ES-I3 (cell line): ENCODE results near the gene NLRP1.

ENCODE experiments used
- H3K36me3 ChIP-seq: 2 replicates; pipeline ENCODE4 v1.6.1; 2013; ENCODE audit warnings: mild to moderate bottlenecking, low read length, control low read depth, moderate library complexity; ENCODE audit not compliant: insufficient read depth
- H3K4me1 ChIP-seq: 2 replicates; pipeline ENCODE4 v1.6.1; 2013; ENCODE audit warnings: mild to moderate bottlenecking, control low read depth, low read length; ENCODE audit not compliant: insufficient read depth
- H3K9ac ChIP-seq: 2 replicates; pipeline ENCODE4 v1.6.1; 2013; ENCODE audit warnings: low read depth, mild to moderate bottlenecking, low read length, moderate library complexity
- H3K9me3 ChIP-seq: 2 replicates; pipeline ENCODE4 v1.6.1; 2013; ENCODE audit warnings: mild to moderate bottlenecking, low read length, moderate library complexity; ENCODE audit not compliant: control insufficient read depth, insufficient read depth

Gene NLRP1

DNA sequence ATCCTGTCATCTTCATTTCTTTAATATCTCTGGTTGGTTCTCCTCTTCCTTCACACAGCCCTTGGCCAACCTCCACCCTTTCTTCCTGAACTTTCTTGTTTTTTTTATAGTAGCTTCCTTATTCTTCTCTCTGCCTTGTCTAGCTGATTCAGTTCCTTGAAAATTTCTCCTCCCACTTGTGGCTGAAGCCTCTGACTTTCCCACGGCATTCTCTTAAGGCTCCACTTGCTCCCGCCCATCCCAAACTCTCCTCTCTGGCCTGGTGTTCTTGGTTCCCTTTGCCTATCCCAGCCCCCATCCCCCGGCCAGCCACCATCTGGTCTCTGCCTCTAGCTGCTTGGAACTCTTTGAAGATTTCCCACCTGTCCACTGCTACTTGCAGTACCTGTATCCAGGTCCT lies 29.1 kb downstream of the NLRP1 start:
- no peak overlapping the region for H3K9ac ChIP-seq
- H3K36me3 ChIP-seq: no peaks in the 10 kb centered on the region
- H3K4me1 ChIP-seq: no peaks in the 10 kb centered on the region
- H3K9me3 ChIP-seq: no peaks in the 10 kb centered on the region

DNA sequence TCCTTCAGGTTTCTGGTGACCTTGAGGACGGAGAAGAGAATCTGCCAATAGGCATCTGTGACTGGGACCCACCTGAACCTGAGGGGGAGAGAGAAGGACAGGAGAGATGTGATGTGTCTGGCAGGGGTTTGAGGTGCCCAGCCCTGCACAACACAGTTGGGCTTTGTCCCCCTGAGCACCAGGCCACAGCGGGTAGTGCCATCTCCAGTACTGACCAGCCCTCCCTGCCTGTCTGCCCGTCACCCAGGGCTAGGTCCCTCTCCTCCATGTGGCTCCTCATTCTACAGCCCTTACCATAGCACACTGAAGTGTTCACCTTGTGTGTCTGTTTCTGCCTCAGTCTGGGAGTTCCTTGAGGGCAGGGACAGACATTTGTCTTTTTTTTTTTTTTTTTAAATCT lies 30.8 kb downstream of the NLRP1 start:
- no peaks in the 10 kb centered on the region for H3K9me3 ChIP-seq
- no peaks in the 10 kb centered on the region for H3K36me3 ChIP-seq
- no peaks in the 10 kb centered on the region for H3K4me1 ChIP-seq
- H3K9ac ChIP-seq: no peak overlapping the region

DNA sequence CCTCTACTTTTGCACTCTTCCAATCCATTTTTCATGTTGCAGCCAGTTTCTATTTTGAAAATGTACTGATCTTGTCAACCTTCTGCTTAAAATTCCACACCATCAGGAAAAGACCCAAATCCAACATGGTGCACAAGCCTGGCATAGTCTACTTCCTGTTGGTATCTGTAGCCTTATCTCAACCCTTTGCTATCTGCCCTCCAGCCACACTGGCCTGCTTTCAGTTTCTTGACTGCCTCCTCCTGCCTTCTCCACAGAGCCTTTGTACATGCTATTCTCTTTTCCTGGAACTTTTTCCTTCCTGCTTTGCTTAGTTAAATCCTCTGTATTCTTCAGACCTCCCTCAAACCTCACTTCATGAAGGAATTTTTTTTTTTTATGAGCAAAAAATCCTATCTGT lies 31.5 kb downstream of the NLRP1 start:
- H3K9ac ChIP-seq: no peak overlapping the region
- H3K36me3 ChIP-seq: no peaks in the 10 kb centered on the region
- H3K4me1 ChIP-seq: no peaks in the 10 kb centered on the region
- no peaks in the 10 kb centered on the region for H3K9me3 ChIP-seq

DNA sequence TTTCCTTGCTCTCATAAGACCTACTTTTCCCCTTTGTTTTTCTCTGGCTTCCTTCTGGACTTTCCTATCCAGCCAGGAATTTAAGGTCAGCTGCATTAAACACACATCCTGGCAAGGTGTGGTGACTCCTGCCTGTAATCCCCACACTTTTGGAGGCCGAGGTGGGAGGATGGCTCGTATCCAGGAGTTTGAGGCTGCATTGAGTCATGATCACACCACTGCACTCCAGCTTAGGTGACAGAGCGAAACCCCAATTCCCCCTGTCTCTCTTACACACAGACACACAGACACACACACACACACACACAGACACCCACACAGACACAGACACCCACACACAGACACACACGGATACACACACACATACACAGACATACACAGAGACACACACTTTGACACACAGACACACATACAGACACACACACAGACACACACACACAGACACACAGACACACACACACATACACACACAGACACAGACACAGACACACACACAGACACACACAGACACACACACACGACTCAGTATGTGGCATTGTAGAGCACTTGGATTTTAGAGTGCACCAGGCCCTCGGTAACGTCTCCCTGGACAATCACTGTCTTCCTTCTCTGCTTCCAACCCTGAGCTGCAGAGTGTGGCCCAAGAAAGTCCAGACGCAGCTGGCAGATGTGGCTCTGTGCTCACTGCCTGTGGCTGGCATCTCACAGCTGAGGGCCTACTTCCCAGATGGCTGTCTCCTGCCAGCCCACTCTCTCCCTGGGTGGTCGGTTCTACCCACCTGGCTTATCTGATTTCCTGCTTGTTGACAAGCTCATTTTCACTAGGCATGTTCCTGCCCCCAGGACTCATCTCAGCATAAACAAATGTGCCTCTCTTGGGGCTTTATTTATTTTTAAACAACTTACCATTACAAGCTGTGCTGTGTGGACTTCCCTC lies 39.0 kb downstream of the NLRP1 start:
- H3K9me3 ChIP-seq: no peaks in the 10 kb centered on the region
- H3K9ac ChIP-seq: no peak overlapping the region
- no peaks in the 10 kb centered on the region for H3K4me1 ChIP-seq
- no peaks in the 10 kb centered on the region for H3K36me3 ChIP-seq

DNA sequence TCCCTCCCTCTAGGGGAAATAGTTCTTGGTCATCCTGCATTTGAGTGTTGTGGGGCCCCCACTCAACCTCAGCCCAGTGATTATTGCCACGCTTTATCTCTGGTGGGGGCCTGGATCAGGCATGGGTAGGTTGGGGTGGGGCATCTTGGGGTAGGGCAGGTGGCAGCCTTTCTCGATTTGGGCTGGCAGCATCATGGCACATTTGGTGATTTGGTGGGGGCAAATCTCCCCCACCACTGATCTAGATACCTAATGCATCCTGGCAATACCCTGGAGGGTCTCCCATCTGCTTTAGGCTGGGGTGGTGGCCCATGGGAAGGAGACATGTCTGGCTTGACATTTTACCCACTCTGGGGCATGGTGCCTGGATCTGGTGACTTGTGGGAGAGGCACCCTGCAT lies 40.2 kb downstream of the NLRP1 start:
- H3K4me1 ChIP-seq: no peaks in the 10 kb centered on the region
- H3K9ac ChIP-seq: no peak overlapping the region
- no peaks in the 10 kb centered on the region for H3K36me3 ChIP-seq
- H3K9me3 ChIP-seq: no peaks in the 10 kb centered on the region

DNA sequence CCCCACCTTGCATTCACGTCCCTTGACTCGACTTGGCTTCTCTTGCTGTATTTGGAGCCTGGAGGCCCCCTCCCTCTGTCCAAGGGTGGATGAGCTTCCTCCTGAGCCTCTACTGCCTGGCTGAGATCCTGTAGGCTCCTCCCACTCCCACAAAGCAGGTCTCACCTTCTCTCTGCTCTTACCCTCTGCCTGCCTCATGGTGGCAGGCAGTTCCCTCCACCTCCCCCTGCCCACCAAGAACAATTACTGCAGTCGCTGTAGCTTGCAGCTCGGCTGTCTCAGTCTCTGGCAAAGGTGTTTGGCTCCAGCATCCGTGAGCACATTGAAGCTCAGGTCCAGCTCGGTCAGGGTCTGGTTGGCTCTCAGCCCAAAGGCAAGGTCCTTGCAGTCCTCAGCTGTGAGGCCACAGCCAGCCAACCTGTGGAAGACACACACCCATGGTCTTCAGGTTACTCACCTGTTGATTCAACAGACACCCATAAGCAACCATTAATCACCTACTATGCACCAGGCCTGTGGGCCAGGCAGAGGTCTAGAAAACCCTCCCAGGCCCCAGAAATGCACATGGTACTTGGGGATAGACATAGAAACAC lies 42.6 kb downstream of the NLRP1 start:
- no peaks in the 10 kb centered on the region for H3K9me3 ChIP-seq
- no peaks in the 10 kb centered on the region for H3K4me1 ChIP-seq
- no peaks in the 10 kb centered on the region for H3K36me3 ChIP-seq
- no peak overlapping the region for H3K9ac ChIP-seq

DNA sequence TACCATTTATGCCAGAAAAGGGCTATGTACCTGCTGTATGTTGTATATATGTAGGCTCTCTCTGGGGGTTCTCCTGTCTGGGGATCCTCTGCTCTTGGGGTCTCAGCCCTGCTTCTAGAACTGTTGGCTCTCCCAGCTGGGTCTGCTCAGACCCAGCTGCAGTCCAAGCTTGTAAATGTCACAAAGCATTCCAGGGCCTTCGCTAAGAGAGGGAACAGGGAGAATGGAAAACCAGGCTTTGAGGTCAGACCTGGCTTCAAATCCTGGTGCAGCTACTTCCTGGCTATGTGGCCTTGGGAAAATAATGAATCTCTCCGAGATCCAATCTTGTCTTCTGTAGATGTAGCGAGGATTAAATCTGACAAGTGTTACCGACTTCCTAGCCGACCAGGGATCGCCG lies 44.0 kb downstream of the NLRP1 start:
- Histone ChIP-seq H3K4me1 (no peaks in the 10 kb centered on the region), H3K9ac (no peak overlapping the region), H3K36me3 (no peaks in the 10 kb centered on the region), H3K9me3 (no peaks in the 10 kb centered on the region)

DNA sequence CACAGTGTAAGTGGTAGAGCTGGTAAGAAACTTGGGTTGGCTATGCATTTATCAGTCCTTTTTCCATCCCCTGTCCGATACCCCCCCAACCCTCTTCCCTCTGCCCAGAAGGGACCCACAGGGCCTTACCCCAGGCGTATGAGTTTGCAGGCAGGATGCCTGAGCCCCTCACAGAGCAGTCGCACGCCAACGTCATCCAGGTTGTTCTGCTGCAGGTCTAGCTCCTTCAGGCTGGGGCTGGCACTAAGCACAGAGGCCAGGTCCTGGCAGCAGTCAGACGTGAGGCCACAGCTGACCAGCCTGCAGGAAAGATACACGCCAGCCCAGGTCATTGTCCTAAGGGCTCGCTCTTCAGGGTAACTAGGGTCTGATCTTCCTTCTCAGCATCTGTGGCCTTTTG lies 45.0 kb downstream of the NLRP1 start:
- no peaks in the 10 kb centered on the region for H3K36me3 ChIP-seq
- H3K9ac ChIP-seq: no peak overlapping the region
- no peaks in the 10 kb centered on the region for H3K4me1 ChIP-seq
- no peaks in the 10 kb centered on the region for H3K9me3 ChIP-seq

DNA sequence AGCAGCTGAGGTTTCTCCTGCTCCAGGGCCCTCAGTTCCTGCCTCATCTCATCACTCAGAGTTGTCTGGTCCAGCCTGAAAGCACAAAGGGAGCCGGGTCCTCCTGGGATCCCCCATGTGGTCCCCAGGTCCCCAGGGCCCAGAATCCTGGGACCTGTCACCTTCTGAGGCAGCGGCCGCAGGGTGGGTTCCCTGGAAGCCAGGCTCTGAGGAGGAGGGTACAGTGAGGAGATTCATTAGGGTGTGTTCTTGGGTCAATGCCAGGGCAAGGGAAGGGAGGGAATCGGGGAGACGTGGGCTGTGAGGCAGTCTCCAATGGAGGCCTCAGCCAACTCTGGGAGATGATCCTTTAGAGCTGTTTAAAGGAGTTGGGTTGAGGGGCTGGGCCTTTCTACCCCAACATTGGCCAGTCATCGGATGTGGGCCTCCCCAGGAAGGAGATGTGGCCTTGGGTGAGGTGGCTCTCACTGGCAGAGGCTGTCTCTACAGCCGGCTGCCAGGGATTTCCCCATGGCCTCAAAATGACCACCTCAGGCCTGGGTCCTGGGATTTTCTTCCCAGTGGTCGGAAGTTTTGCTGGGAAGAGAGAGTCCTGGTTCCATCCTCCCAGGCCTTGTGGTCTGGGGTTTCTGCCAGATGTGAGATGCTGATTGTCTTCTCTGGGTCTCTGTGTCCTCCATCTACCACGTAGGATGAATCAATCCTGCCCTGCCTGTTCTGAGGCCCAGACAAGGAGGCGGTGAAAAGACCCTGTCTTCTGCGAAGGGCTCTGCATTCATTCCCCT lies 47.3 kb downstream of the NLRP1 start:
- Histone ChIP-seq H3K4me1 (no peaks in the 10 kb centered on the region), H3K9ac (no peak overlapping the region), H3K36me3 (no peaks in the 10 kb centered on the region), H3K9me3 (no peaks in the 10 kb centered on the region)

DNA sequence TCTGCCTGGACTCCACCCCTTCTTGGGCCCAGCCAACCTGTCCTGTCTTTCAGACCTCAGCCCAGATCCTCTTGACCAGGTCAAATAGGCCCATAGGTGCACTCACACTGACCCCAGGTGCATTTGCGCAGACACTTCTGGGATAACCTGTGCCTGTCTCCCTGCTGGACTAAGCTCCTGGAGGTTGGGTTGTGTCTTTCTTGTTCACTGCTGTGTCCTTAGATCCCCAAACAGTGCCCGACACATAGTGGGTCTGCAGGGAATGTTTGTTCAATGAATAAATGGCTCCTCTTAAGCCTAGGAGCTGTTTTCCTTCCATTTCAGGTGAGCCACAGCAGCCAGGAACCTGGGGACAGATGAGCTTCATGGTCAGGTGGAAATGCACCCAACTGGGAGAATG lies 48.9 kb downstream of the NLRP1 start:
- H3K4me1 ChIP-seq: no peaks in the 10 kb centered on the region

DNA sequence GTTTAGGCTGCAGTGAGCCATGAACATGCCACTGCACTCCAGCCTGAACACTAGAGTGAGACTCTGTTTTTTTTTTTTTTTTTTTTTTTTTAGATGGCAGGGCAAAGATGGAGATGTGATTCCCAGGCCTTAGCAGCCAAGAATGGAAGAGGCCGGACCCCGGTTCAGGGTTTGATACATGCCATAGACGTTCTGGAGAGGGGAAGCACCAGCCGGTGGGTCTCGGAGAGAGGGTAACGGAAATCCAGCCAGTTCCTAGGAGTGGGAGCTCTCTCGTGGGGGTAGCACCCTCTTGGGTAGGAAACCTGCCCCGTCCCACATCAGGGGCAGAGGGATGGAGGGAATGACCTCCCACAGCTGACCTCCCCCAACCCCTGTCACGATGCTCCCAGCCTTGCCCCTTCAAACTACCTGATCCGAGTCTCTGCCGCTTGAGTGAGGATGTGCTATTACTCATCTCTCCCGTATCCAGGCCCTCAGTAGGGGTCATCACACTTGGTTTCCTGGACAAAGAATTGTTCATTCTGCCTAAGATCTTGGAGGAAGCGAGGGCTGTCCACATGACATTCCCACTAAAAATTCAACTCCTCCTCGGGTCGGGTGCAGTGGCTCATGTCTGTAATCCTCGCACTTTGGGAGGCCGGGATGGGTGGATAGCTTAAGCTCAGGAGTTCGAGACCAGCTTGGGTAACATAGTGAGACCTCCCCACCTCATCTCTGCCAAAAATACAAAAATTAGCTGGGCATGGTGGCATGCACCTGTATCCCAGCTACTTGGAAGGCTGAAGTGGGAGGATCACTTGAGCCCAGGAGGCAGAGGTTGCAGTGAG lies 50.6 kb downstream of the NLRP1 start:
- Histone ChIP-seq H3K36me3 (no peaks in the 10 kb centered on the region), H3K9me3 (no peaks in the 10 kb centered on the region), H3K4me1 (no peaks in the 10 kb centered on the region), H3K9ac (no peak overlapping the region)

More for the DNA sequence above, 48.9 kb downstream of the NLRP1 start:
- H3K9me3 ChIP-seq: no peaks in the 10 kb centered on the region
- H3K36me3 ChIP-seq: no peaks in the 10 kb centered on the region
- no peak overlapping the region for H3K9ac ChIP-seq

DNA sequence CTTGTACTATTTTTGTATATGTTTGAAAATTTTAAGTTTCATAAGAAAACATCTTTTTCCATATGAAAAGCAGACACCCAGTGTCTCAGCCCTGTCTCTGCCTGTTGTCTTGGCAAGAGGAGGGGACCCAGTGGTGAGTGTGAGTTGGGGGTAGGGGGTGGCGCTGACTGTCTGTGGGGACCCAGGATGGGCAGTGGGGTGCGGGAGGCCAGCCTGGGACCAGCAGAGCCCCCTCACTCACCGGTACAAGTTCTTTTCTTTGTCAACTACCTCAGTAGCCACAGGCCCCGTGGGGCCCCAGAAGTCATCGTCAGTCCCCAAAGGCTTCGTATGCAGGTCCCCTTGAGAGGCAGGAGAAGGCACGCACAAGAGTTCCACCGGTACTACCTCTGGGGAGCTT lies 51.7 kb downstream of the NLRP1 start:
- Histone ChIP-seq H3K9me3 (no peaks in the 10 kb centered on the region), H3K9ac (no peak overlapping the region), H3K4me1 (no peaks in the 10 kb centered on the region), H3K36me3 (no peaks in the 10 kb centered on the region)

DNA sequence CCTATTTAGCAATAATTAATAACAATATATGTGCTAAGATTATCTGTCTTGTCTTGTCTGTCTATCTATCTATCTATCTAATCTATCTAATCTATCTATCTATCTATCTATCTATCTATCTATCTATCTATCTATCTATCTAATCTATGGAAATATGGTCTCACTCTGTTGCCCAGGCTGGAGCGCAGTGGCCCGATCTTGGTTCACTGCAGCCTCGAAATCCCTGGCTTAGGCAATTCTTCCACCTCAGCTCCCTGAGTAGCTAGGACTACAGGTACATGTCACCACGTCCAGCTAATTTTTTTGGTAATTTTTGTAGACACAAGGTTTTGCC lies 53.3 kb downstream of the NLRP1 start:
- Histone ChIP-seq H3K36me3 (no peaks in the 10 kb centered on the region), H3K4me1 (no peaks in the 10 kb centered on the region), H3K9ac (no peak overlapping the region), H3K9me3 (no peaks in the 10 kb centered on the region)
